ENCODE data around the gene PPDPF.

PPDPF gene

DNA sequence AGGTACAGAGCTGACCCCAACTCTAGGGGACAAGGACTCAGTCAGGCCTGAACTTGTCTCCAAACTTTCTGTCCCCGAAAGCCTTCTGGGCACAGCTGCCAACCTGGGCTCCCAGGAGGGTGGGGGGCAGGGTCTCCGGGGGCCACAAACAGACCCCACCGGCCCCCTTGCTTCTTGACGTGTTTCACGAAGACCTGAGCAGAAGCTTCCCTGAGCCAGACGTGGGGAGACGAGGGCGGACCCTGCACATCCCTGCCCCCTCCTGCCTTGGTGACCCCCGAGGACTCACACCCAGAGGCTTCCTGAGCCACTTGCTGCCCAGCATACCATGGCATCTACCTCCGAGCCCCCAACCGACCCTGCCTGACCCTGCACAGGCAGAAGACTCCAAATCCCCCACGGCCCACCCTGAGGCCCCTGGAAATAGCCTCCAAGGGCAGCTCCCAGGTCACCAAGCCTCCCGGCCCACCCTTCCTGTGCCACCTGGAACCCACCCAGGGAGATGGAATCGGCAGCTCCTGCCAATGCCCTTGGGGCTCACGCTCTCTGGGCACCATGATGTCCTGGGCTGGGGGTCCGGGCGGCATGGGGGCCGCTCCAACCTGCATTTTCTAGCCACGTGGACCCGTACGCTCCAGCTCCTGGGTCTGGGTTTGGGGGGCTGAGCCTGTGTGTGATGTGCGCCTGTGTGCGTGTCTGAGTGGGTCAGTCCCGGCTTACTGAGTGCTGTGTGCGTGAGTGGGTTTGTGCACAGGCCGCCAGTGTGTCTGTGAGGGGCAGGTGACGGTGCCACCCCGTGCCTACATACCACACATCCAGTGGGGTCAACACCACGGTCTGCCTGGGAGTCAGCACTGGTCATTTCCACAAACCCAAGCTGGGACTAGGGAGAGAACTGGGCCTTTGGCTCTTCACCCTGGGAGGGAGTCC is 19.1 kb downstream of the PPDPF start:
- no peak overlapping the region for H3K27ac ChIP-seq (ENCODE audit: low read length)
- TF ChIP-seq EZH2 (optimal IDR thresholded peaks at IDR 0.05; ENCODE audit: low read depth, low read length) = no peak
- no peak for TF ChIP-seq EZH2phosphoT487 (IDR thresholded peaks at IDR 0.05; ENCODE audit: low read length)
- TF ChIP-seq, protein P1, sequence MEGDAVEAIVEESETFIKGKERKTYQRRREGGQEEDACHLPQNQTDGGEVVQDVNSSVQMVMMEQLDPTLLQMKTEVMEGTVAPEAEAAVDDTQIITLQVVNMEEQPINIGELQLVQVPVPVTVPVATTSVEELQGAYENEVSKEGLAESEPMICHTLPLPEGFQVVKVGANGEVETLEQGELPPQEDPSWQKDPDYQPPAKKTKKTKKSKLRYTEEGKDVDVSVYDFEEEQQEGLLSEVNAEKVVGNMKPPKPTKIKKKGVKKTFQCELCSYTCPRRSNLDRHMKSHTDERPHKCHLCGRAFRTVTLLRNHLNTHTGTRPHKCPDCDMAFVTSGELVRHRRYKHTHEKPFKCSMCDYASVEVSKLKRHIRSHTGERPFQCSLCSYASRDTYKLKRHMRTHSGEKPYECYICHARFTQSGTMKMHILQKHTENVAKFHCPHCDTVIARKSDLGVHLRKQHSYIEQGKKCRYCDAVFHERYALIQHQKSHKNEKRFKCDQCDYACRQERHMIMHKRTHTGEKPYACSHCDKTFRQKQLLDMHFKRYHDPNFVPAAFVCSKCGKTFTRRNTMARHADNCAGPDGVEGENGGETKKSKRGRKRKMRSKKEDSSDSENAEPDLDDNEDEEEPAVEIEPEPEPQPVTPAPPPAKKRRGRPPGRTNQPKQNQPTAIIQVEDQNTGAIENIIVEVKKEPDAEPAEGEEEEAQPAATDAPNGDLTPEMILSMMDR (IDR thresholded peaks at IDR 0.05; ENCODE audit: low read length) = no peak
- DNase-seq = no peak
- peaks cover 7% of the 10 kb centered on the region; the same call in 1 of the 2 replicates for H3K4me1 ChIP-seq (ENCODE audit: low read length)
- H3K4me3 ChIP-seq (ENCODE audit: low read length) = no peak overlapping the region
- 0 out of 2 replicates have a peak, but pooled peaks cover 4% of the 10 kb centered on the region for H3F3A ChIP-seq (ENCODE audit: insufficient read depth, low read length)
- no peak overlapping the region for H3K4me2 ChIP-seq (ENCODE audit: low read depth, low read length)
- no peak overlapping the region for H2AFZ ChIP-seq (ENCODE audit: low read length)
- H3K9me2 ChIP-seq (replicated peaks; ENCODE audit: insufficient read depth, low read length) = no peaks in the 10 kb centered on the region
- no peaks in the 10 kb centered on the region for H4K20me1 ChIP-seq (ENCODE audit: insufficient read depth, low read length)
- no peak overlapping the region for H3K9ac ChIP-seq (ENCODE audit: low read length)
- no peaks in the 10 kb centered on the region for H3K9me3 ChIP-seq (replicated peaks; ENCODE audit: insufficient read depth, low read length)
- no peaks in the 10 kb centered on the region for H3K79me2 ChIP-seq (ENCODE audit: low read length)
- no peaks in the 10 kb centered on the region for H3K36me3 ChIP-seq (replicated peaks; ENCODE audit: insufficient read depth, low read length)
- peaks cover 60% of the 10 kb centered on the region for H3K27me3 ChIP-seq (replicated peaks; ENCODE audit: insufficient read depth, low read length)

DNA sequence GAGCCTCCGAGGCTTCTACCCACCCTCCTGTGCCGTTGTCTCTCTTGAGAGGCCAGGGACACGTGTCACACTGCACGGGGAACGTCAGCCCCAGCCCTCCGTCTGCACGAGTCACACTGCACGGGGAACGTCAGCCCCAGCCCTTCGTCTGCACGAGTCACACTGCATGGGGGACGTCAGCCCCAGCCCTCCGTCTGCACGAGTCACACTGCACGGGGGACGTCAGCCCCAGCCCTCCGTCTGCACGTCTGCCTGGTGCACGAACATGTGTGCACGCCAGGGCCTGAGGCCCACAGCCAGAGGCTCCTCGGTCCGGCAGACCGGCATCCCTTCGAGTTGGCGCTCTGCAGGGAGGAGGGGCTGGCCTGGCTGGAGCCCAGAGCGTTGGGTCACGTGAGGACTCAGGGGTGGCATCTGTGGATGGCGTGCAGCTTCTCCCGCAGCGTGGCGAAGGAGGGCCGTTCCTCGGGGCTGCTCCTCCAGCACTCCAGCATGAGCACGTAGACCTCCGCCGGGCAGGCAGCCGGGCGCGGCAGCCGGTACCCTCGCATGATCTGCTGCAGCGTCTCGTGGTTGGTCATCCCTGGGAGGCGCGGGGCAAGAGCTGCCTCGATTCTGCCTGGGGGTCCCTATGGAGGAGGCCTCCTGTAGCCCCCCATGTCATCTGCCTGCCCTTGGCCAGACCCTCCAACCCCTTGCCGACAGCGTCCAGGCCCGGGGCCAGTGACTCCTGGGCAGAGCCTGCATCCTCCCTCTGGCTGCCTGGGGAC is 20.0 kb downstream of the PPDPF start:
- H3K36me3 ChIP-seq (replicated peaks; ENCODE audit: insufficient read depth, low read length) = no peaks in the 10 kb centered on the region
- peaks cover 69% of the 10 kb centered on the region for H3K27me3 ChIP-seq (replicated peaks; ENCODE audit: insufficient read depth, low read length)
- no peaks in the 10 kb centered on the region for H3K9me2 ChIP-seq (replicated peaks; ENCODE audit: insufficient read depth, low read length)
- H2AFZ ChIP-seq (ENCODE audit: low read length) = no peak overlapping the region
- H3K9ac ChIP-seq (ENCODE audit: low read length) = no peak overlapping the region
- no peaks in the 10 kb centered on the region for H3K79me2 ChIP-seq (ENCODE audit: low read length)
- no peaks in the 10 kb centered on the region for H3K9me3 ChIP-seq (replicated peaks; ENCODE audit: insufficient read depth, low read length)
- H3K27ac ChIP-seq (ENCODE audit: low read length) = no peak overlapping the region
- peaks cover 7% of the 10 kb centered on the region; the same call in 1 of the 2 replicates for H3K4me1 ChIP-seq (ENCODE audit: low read length)
- H4K20me1 ChIP-seq (ENCODE audit: insufficient read depth, low read length) = no peaks in the 10 kb centered on the region
- no peak overlapping the region for H3K4me2 ChIP-seq (ENCODE audit: low read depth, low read length)
- no peak overlapping the region for H3K4me3 ChIP-seq (ENCODE audit: low read length)
- TF ChIP-seq EZH2 (optimal IDR thresholded peaks at IDR 0.05; ENCODE audit: low read depth, low read length) (no peak), EZH2phosphoT487 (IDR thresholded peaks at IDR 0.05; ENCODE audit: low read length) (no peak)
- 0 out of 2 replicates have a peak, but pooled peaks cover 4% of the 10 kb centered on the region for H3F3A ChIP-seq (ENCODE audit: insufficient read depth, low read length)
- DNase-seq = no peak

DNA sequence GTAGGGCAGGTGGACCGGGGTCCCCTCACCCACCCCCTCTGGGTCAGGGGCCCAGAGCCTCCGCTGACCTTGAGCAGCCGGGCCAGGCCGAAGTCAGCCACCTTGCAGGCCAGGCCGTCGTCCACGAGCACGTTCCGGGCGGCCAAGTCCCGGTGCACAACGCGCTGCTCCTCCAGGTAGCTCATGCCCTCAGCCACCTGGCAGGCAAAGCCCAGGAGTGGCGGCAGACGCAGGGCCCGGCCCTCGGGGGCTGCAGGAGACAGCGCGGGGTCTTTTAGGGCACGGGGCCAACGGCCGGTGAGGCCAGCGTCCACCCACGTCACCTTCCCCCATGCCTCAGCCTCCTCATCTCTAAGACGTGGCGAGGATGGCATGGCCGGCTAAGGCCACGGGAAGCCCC is 20.8 kb downstream of the PPDPF start:
- TF ChIP-seq, protein P1 (IDR thresholded peaks at IDR 0.05; ENCODE audit: low read length) = no peak
- TF ChIP-seq EZH2 (optimal IDR thresholded peaks at IDR 0.05; ENCODE audit: low read depth, low read length) (no peak), EZH2phosphoT487 (IDR thresholded peaks at IDR 0.05; ENCODE audit: low read length) (no peak)
- no peaks in the 10 kb centered on the region for H3K9me3 ChIP-seq (replicated peaks; ENCODE audit: insufficient read depth, low read length)
- H3K9ac ChIP-seq (ENCODE audit: low read length) = no peak overlapping the region
- no peaks in the 10 kb centered on the region; the same call in 1 of the 2 replicates for H4K20me1 ChIP-seq (ENCODE audit: insufficient read depth, low read length)
- no peak overlapping the region for H3K4me2 ChIP-seq (ENCODE audit: low read depth, low read length)
- no peaks in the 10 kb centered on the region for H3K36me3 ChIP-seq (replicated peaks; ENCODE audit: insufficient read depth, low read length)
- H3K9me2 ChIP-seq (replicated peaks; ENCODE audit: insufficient read depth, low read length) = no peaks in the 10 kb centered on the region
- H3K79me2 ChIP-seq (ENCODE audit: low read length) = no peaks in the 10 kb centered on the region
- H3K4me3 ChIP-seq (ENCODE audit: low read length) = no peak overlapping the region
- H3F3A ChIP-seq (ENCODE audit: insufficient read depth, low read length) = 0 out of 2 replicates have a peak, but pooled peaks cover 4% of the 10 kb centered on the region
- peaks cover 7% of the 10 kb centered on the region; the same call in 1 of the 2 replicates for H3K4me1 ChIP-seq (ENCODE audit: low read length)
- DNase-seq = no peak
- H2AFZ ChIP-seq (ENCODE audit: low read length) = no peak overlapping the region
- H3K27me3 ChIP-seq (replicated peaks; ENCODE audit: insufficient read depth, low read length) = peaks cover 76% of the 10 kb centered on the region
- no peak overlapping the region for H3K27ac ChIP-seq (ENCODE audit: low read length)

Measured in MM.1S (cell line).